DND-41 (cell line): ENCODE measurements around the gene PHF14.

Experiments
- ATAC-seq: fragments of 200-7000 bp; cut with Tn5 transposase; 3 replicates; pipeline ENCODE4 v1.9.1; 2021; ENCODE audit warnings: low read depth; ENCODE audit not compliant: insufficient read depth
- DNase-seq: peaks from one replicate; pipeline ENCODE4 v3.0.0-alpha.2; 2020
- H2AFZ ChIP-seq: 2 replicates; pipeline ENCODE4 v1.6.0; 2012; ENCODE audit warnings: low read depth, low read length
- H3K27ac ChIP-seq: 2 replicates; pipeline ENCODE4 v1.5.1; 2012; ENCODE audit warnings: low read length, inconsistent platforms
- H3K27me3 ChIP-seq: fragments of 200-600 bp; sonication (generic); 2 replicates; pipeline ENCODE4 v1.6.0; 2012; ENCODE audit warnings: low read length, mild to moderate bottlenecking, inconsistent platforms; ENCODE audit not compliant: insufficient read depth, poor library complexity
- H3K36me3 ChIP-seq: 2 replicates; pipeline ENCODE4 v1.5.1; 2012; ENCODE audit warnings: low read length, inconsistent platforms; ENCODE audit not compliant: insufficient read depth
- H3K4me1 ChIP-seq: 2 replicates; pipeline ENCODE4 v1.5.1; 2012; ENCODE audit warnings: mild to moderate bottlenecking, low read length; ENCODE audit not compliant: insufficient read depth
- H3K4me2 ChIP-seq: 2 replicates; pipeline ENCODE4 v1.6.0; 2012; ENCODE audit warnings: mild to moderate bottlenecking, moderate library complexity, low read length, inconsistent platforms; ENCODE audit not compliant: insufficient read depth
- H3K4me3 ChIP-seq, 2 experiments: fragments of 200-600 bp in 1 of 2; shearing (Covaris generic) in 1 of 2; 2 replicates each; pipeline ENCODE4 v1.5.1; 2012 to 2016; ENCODE audit warnings: inconsistent platforms in 2 of 2, low read length in 2 of 2, mild to moderate bottlenecking in 2 of 2, low read depth in 1 of 2, moderate library complexity in 1 of 2
- H3K79me2 ChIP-seq: 2 replicates; pipeline ENCODE4 v1.6.0; 2012; ENCODE audit warnings: low read length, inconsistent platforms; ENCODE audit not compliant: insufficient read depth
- H3K9ac ChIP-seq: 2 replicates; pipeline ENCODE4 v1.6.0; 2012; ENCODE audit warnings: low read depth, mild to moderate bottlenecking, inconsistent platforms, low read length, moderate library complexity
- H3K9me3 ChIP-seq: 2 replicates; pipeline ENCODE4 v1.5.1; 2012; ENCODE audit warnings: low read length, moderate library complexity, mild to moderate bottlenecking, inconsistent platforms; ENCODE audit not compliant: insufficient read depth, severe bottlenecking
- H4K20me1 ChIP-seq: 2 replicates; pipeline ENCODE4 v1.6.0; 2012; ENCODE audit warnings: low read length; ENCODE audit not compliant: insufficient read depth
- EZH2 ChIP-seq: IDR thresholded peaks from 3 replicates; pipeline ENCODE4 v1.6.1; 2012; ENCODE audit warnings: borderline replicate concordance, low read depth, mild to moderate bottlenecking, moderate library complexity, low read length, inconsistent platforms; ENCODE audit not compliant: severe bottlenecking
- TF ChIP-seq, protein P1 (sequence below): IDR thresholded peaks from 2 replicates; pipeline ENCODE4 v1.5.1; 2012; ENCODE audit warnings: borderline replicate concordance, low read length, moderate library complexity, mild to moderate bottlenecking; ENCODE audit not compliant: poor library complexity, severe bottlenecking; ENCODE audit errors: extremely low read depth

PHF14 gene

DNA sequence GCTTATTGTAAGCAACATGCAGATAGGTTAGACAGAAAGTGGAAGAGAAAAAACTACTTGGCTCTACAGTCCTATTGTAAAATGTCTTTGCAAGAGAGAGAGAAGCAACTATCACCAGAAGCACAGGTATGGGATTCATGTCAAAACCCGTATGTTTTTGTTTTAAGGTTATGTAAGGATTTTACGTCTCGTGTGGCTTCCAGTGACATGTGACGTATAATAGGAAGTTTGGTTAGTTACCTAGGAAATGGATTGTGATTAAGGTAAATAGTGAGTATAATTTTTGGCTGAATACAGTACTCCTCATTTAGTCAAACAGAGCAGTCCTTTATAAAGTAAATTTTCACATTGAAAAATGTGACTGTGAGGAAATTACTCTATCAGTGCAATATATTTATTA, 62.0 kb downstream of the PHF14 start:
- no peak overlapping the region for H3K4me2 ChIP-seq
- H3K4me1 ChIP-seq: no peaks in the 10 kb centered on the region
- peaks cover 49% of the 10 kb centered on the region for H3K36me3 ChIP-seq
- no peaks in the 10 kb centered on the region for H3K79me2 ChIP-seq
- no peak overlapping the region for H3K27ac ChIP-seq
- H4K20me1 ChIP-seq: no peaks in the 10 kb centered on the region; the same call in 1 of the 2 replicates
- no peak for ATAC-seq
- no peaks in the 10 kb centered on the region for H3K9me3 ChIP-seq
- H3K4me3 ChIP-seq: no peak overlapping the region
- no peaks in the 10 kb centered on the region for H3K27me3 ChIP-seq
- TF ChIP-seq, protein P1, sequence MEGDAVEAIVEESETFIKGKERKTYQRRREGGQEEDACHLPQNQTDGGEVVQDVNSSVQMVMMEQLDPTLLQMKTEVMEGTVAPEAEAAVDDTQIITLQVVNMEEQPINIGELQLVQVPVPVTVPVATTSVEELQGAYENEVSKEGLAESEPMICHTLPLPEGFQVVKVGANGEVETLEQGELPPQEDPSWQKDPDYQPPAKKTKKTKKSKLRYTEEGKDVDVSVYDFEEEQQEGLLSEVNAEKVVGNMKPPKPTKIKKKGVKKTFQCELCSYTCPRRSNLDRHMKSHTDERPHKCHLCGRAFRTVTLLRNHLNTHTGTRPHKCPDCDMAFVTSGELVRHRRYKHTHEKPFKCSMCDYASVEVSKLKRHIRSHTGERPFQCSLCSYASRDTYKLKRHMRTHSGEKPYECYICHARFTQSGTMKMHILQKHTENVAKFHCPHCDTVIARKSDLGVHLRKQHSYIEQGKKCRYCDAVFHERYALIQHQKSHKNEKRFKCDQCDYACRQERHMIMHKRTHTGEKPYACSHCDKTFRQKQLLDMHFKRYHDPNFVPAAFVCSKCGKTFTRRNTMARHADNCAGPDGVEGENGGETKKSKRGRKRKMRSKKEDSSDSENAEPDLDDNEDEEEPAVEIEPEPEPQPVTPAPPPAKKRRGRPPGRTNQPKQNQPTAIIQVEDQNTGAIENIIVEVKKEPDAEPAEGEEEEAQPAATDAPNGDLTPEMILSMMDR: no peak
- no peak for TF ChIP-seq EZH2
- DNase-seq: no peak
- no peak overlapping the region for H3K9ac ChIP-seq
- H2AFZ ChIP-seq: no peak overlapping the region

- TF ChIP-seq EZH2: no peak
- TF ChIP-seq, protein P1: no peak
- Histone ChIP-seq H3K36me3 (peaks cover 75% of the 10 kb centered on the region), H3K4me3 (no peak overlapping the region), H2AFZ (no peak overlapping the region), H4K20me1 (no peaks in the 10 kb centered on the region), H3K27ac (no peak overlapping the region), H3K9ac (no peak overlapping the region), H3K4me1 (no peaks in the 10 kb centered on the region), H3K9me3 (no peaks in the 10 kb centered on the region), H3K79me2 (no peaks in the 10 kb centered on the region), H3K27me3 (no peaks in the 10 kb centered on the region), H3K4me2 (no peak overlapping the region)
- DNase-seq (no peak), ATAC-seq (no peak)
Observed at GRCh38 chr7:11039974-11040373, 66.3 kb downstream of the PHF14 start.

DNA sequence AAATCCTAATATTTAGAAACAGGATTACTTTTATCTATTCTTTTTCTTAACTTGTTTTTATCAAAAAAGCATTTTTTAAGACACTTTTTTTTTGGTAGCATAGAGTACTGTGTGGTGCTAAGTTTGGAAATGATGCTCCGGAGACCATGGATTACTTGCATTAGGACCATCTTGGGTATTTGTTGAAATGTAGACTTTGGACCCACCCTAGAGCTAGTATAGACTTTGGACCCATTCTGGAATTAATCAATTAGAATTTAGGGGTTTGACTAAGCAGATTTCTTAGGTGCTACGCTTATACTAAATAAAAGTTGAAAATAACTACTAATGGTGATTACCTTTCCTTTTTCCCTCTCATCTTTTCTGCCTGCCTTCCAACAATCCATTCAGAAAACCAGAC, 80.4 kb downstream of the PHF14 start:
- ATAC-seq (no peak), DNase-seq (no peak)
- TF ChIP-seq, protein P1: no peak
- no peak for TF ChIP-seq EZH2
- Histone ChIP-seq H3K79me2 (no peaks in the 10 kb centered on the region), H3K27me3 (no peaks in the 10 kb centered on the region), H4K20me1 (no peaks in the 10 kb centered on the region), H3K27ac (no peak overlapping the region), H3K9me3 (no peaks in the 10 kb centered on the region), H3K36me3 (peaks cover 60% of the 10 kb centered on the region), H3K4me2 (no peak overlapping the region), H2AFZ (no peak overlapping the region), H3K4me3 (no peak overlapping the region), H3K4me1 (no peaks in the 10 kb centered on the region), H3K9ac (no peak overlapping the region)

- H3K27ac ChIP-seq: no peak overlapping the region
- no peaks in the 10 kb centered on the region for H3K4me1 ChIP-seq
- no peak overlapping the region for H2AFZ ChIP-seq
- no peak overlapping the region for H3K9ac ChIP-seq
- H4K20me1 ChIP-seq: no peaks in the 10 kb centered on the region
- H3K36me3 ChIP-seq: peaks cover 69% of the 10 kb centered on the region
- no peaks in the 10 kb centered on the region for H3K79me2 ChIP-seq
- TF ChIP-seq, protein P1: no peak
- TF ChIP-seq EZH2: no peak
- no peaks in the 10 kb centered on the region for H3K9me3 ChIP-seq
- no peak overlapping the region for H3K4me2 ChIP-seq
- ATAC-seq: no peak
- H3K27me3 ChIP-seq: no peaks in the 10 kb centered on the region
- DNase-seq: no peak
- H3K4me3 ChIP-seq: no peak overlapping the region
Observed at GRCh38 chr7:11060893-11061292, 87.2 kb downstream of the PHF14 start.
